Activated T-cell treated with anti-CD3 and anti-CD28 coated beads, Interleukin-2, amount 50 U/mL, for 4 hours (primary cell): Measurements from ENCODE around the gene LEUTX. TPM values are rescaled to one million over a fixed set of nuclear protein-coding genes. Genes with fewer than 3 reads are reported as not detected.
A peak's percentile ranks its signal among the peaks of the same experiment; 100 is the strongest.

Experiments used
- ATAC-seq, 2 donors: fragments of 200-7000 bp; cut with Tn5 transposase; one replicate each; pipeline ENCODE4 v1.10.0; 2021
- DNase-seq: peaks from one replicate; pipeline ENCODE4 v3.0.0-alpha.2; 2020
- H3K27me3 Mint-ChIP-seq: one replicate; pipeline ENCODE4 v1.8.0; 2021; ENCODE audit warnings: low read depth, mixed read lengths
- H3K36me3 Mint-ChIP-seq: one replicate; pipeline ENCODE4 v1.8.0; 2022; ENCODE audit warnings: mixed read lengths; ENCODE audit not compliant: insufficient read depth
- H3K4me1 Mint-ChIP-seq: one replicate; pipeline ENCODE4 v1.8.0; 2021; ENCODE audit warnings: low read depth, mixed read lengths
- H3K4me3 Mint-ChIP-seq: one replicate; pipeline ENCODE4 v1.8.0; 2021; ENCODE audit warnings: mild to moderate bottlenecking, moderate library complexity, mixed read lengths
- H3K9me3 Mint-ChIP-seq: one replicate; pipeline ENCODE4 v1.8.0; 2021; ENCODE audit warnings: mixed read lengths
- total RNA-seq, 3 donors: library from RNA; stranded (reverse); gene quantifications; one replicate each; pipeline ENCODE4 v1.2.1, GENCODE V29; 2021

LEUTX gene
- total RNA-seq, 3 donors from 2014 or later, result not detected

DNA sequence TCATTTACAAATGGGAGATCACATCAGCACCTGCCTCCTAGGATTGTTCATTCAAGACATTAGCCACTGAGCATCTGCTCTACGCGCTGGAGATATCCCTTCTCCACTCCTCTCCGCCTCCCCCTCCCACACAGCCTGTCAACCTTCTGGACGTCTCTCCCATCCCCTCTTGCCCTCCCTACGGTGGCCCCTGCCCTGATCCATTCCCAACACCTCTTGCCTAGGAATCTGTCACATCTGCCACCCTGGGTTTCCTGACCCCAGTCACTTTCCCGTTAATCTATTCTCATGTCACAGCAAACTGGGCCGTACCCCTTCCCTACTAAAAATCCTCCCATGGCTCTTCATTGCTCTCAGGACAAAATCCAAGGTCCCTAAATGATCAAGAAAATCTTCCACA is 45.0 kb downstream of the LEUTX start:
- Mint-ChIP-seq H3K4me1 (peaks cover 18% of the 10 kb centered on the region), H3K4me3 (no peak overlapping the region), H3K36me3 (peaks cover 20% of the 10 kb centered on the region), H3K27me3 (no peaks in the 10 kb centered on the region), H3K9me3 (peaks cover 2% of the 10 kb centered on the region)
- no peak for DNase-seq
- no peak for ATAC-seq

DNA sequence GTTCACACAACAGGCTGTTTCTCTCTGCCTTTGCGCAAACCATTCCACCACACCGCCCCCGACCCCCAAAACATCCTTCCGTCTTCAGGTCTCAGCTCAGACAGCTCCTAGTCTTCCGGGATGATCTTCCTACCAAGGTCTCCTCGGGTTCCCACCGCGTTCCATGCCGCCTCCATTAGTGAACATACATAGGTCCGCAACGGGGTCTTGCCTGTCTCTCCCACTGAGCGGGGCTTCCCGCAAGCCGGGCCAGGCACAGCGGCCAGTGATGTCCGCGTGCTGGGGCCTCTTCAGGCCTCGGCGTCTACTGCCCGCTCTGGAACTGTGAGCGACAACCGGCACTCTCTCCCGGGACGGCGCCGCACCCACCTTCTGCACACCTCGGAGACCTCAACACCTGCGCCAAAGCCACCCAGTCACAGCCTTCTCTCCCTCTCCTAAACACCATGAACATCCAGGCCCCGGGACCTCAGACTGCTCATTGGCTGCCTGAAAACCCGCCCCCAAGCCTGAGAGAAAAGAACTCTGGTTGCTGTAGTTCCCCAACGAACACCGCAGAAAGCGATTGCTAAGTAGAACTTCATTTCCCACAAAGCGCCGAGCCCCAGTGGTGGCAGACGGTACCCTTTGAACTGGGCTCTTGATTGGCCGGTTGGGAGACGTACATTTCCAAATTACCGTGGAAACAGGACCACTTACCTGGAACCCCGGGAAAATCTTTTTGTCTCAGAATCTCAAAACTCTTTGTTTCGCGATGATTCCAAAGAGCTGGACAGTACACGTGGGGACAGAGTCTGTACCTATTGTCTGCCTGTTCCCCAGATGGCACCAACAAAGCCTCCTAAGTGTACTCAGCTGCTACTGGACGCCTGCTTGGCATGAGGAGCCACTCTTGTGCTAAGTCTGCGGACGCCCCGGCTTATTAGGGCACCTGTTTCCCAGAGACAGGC is 45.8 kb downstream of the LEUTX start:
- Mint-ChIP-seq H3K36me3 (peaks cover 19% of the 10 kb centered on the region), H3K4me3 (no peak overlapping the region), H3K9me3 (peaks cover 2% of the 10 kb centered on the region), H3K27me3 (no peaks in the 10 kb centered on the region), H3K4me1 (peaks cover 17% of the 10 kb centered on the region)
- DNase-seq, result peak; percentile 78
- peak; percentile 99 to 100 for ATAC-seq

DNA sequence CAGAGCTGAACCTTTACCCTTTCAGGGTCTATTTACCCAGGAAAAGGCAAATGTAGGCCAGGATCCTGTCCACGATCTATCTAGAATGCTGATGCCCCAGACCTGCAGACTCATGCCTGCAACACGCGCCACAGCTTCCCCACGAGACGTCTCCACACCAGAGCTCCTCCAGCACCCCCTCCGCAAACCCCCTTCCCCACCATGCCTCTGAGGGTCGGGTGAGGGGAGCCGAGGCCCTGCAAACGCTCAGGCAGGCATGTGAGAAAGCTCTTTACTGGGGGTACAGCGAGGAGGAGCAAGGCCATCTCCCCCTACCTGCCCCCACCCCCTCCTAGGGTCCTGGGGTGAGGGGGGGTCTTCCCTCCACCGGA is 46.4 kb downstream of the LEUTX start:
- Mint-ChIP-seq H3K4me1 (peaks cover 17% of the 10 kb centered on the region), H3K27me3 (no peaks in the 10 kb centered on the region), H3K36me3 (peaks cover 18% of the 10 kb centered on the region), H3K9me3 (peaks cover 2% of the 10 kb centered on the region), H3K4me3 (no peak overlapping the region)
- no peak for ATAC-seq
- no peak for DNase-seq

DNA sequence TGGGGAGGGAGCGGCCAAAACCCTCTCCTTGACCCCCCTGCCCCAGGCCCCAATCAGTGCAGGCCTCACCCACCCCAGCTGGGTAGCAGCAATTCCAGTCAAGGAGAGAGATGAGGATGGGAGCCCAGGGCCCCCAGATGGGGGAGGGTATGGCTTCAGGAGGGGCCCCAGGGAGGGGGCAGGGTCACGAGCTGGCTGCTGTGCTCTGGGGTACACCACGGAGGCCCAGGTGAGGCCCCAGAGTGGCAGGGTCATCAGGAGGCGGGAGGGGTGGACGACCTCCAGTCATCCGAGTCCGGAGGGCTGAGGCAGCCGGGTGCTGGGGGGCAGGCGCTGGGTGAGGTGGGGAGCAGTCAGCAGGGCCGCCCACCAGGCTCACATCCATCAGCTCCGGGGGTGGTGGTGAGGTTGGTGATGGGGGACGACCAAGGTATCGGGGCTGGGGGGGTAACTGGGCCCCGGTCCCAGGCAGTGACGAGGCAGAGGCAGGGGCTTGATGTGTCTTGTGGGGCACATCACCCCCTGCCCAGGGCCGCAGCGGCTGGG is 47.0 kb downstream of the LEUTX start:
- no peaks in the 10 kb centered on the region for H3K27me3 Mint-ChIP-seq
- H3K4me1 Mint-ChIP-seq, result peaks cover 16% of the 10 kb centered on the region
- ATAC-seq, result no peak
- H3K36me3 Mint-ChIP-seq, result peaks cover 22% of the 10 kb centered on the region
- peaks cover 2% of the 10 kb centered on the region for H3K9me3 Mint-ChIP-seq
- H3K4me3 Mint-ChIP-seq, result no peak overlapping the region
- DNase-seq, result no peak

DNA sequence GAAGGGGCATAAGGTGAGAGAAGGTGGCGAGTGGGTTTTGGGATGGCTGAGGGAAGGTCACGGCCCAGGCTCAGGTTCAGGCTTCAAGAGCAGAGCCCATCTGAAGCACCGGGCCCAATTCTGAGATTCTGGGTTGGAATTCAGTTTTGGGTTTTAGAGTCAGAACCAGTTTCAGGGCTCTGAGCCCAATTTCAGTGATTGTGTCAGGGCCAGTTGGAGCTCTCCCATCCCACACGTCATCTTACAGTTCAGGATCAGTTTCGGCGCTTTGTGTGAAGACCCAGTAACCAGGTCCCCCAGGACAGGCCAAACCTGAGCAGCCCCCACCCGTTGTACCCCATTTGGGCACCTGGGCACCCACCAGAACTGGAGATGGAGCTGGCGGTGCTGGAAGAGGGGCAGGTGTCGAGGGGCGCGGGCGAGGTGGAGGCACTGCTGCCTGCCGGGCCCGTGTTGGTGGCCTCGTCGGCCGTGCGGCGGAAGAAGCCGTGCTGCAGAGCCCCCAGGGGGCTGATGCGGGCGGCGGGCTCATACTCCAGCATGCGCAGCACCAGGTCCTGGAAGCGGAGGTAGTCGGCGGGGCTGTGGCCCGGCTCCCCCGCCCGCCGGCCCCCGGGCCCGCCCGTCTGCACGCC is 47.8 kb downstream of the LEUTX start:
- no peak for ATAC-seq

DNA sequence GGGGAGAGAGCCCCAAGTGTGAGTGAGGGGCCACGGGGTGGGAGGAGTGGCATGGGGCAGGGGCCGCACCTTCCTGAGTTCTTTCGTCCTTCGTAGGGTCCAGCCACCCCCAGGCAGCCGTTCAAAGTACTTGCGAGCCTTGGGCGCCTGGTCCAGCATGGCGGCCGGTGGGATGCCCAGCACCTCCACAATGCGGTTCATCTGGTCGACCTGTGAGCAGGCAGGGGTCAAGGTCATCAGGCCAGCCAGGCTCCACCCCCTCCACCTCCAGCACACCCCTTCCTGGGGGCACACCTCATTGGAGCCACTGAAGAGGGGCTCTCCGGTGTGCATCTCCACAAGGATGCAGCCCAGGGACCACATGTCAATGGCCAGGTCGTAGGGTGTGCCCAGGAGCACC is 48.6 kb downstream of the LEUTX start:
- ATAC-seq (no peak), DNase-seq (no peak)
- no peaks in the 10 kb centered on the region for H3K9me3 Mint-ChIP-seq
- no peaks in the 10 kb centered on the region for H3K27me3 Mint-ChIP-seq
- H3K4me3 Mint-ChIP-seq, result no peak overlapping the region
- H3K4me1 Mint-ChIP-seq, result peaks cover 24% of the 10 kb centered on the region
- H3K36me3 Mint-ChIP-seq, result peaks cover 27% of the 10 kb centered on the region

More for the DNA sequence above, 47.8 kb downstream of the LEUTX start:
- Mint-ChIP-seq H3K4me3 (no peak overlapping the region), H3K4me1 (peaks cover 19% of the 10 kb centered on the region), H3K27me3 (no peaks in the 10 kb centered on the region), H3K9me3 (no peaks in the 10 kb centered on the region), H3K36me3 (peaks cover 27% of the 10 kb centered on the region)
- DNase-seq, result no peak

DNA sequence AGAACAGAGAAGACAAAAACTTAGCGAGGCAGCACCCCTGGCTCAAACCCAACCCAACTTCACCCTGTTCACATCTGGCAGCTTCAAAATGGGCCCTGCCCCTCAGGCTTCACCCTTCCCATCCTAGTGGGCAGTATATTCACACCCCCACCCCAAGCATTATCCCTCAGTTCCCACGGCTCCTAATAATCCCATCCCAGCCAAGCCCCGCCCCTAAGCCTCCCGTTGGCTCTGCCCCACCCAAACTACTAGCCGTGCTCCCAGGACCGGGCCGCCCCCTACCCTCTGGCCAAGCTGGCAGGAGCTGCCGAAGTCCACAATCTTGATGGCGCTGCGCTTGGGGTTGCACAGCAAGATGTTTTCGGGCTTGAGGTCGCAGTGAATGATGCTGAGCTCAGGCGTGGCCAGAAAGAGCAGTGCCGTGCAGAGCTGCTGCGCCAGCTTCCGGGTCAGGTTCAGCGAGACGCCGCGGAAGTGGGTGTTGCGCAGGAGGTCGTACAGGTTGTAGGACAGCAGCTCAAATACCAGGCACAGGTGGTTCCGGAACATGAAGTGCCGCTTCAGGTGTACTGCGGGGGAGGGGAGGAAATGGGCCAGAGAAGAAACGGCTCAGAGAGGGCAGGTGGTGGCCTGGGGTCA is 49.5 kb downstream of the LEUTX start:
- no peaks in the 10 kb centered on the region for H3K27me3 Mint-ChIP-seq
- H3K9me3 Mint-ChIP-seq, result no peaks in the 10 kb centered on the region
- H3K4me1 Mint-ChIP-seq, result peaks cover 33% of the 10 kb centered on the region
- no peak for DNase-seq
- H3K4me3 Mint-ChIP-seq, result peak overlapping the region; percentile 48
- ATAC-seq, result no peak
- H3K36me3 Mint-ChIP-seq, result peaks cover 27% of the 10 kb centered on the region

DNA sequence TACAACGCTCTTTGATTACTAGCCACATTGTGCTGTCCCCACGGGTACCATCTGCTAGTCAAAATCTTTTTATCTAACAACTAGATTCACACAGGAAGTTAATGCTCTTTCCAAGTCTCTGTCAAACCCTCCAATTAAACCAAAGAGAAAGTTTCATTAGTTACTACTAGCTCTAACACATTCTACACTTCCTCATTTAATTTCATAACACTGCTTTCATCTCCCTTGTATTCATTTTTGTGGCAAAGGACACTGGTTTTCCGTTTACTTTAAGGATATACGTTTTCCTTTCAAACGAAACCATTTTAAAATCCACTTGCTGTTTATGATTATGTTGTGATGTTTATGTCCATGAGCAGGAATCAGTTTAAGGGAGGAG is 50.0 kb downstream of the LEUTX start:
- DNase-seq (no peak), ATAC-seq (no peak)
- Mint-ChIP-seq H3K9me3 (no peaks in the 10 kb centered on the region), H3K27me3 (no peaks in the 10 kb centered on the region), H3K4me1 (peaks cover 33% of the 10 kb centered on the region), H3K4me3 (peak overlapping the region; percentile 48), H3K36me3 (peaks cover 27% of the 10 kb centered on the region)

DNA sequence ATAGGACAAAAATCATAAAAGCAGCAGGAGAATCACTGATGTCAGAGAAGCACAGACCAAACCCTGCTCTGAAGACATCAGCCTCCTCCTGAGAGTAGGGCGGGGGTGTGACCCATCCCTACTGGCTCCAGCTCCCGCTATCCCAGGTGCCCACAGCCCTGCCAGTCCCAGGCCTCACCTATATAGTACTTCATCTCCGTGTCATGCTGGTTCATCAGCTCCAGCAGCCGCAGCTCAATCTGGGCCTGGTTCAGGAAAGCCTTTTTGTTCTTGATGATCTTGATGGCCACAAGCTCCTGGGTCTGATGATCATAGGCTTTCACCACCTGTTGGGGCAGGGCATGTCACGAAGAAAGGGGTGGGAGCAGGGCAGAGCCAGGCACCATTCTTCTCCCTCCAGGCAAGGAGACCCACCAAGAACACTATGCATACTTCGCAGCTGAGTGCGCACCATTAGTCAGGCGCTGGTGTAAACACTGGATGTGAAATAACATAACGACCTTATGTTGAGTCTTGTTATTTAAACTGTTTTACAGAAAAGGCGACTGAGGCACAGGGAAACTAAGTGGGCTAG is 51.1 kb downstream of the LEUTX start:
- Mint-ChIP-seq H3K4me1 (peaks cover 39% of the 10 kb centered on the region), H3K27me3 (no peaks in the 10 kb centered on the region), H3K9me3 (no peaks in the 10 kb centered on the region), H3K36me3 (peaks cover 35% of the 10 kb centered on the region), H3K4me3 (no peak overlapping the region)
- ATAC-seq (no peak), DNase-seq (no peak)

DNA sequence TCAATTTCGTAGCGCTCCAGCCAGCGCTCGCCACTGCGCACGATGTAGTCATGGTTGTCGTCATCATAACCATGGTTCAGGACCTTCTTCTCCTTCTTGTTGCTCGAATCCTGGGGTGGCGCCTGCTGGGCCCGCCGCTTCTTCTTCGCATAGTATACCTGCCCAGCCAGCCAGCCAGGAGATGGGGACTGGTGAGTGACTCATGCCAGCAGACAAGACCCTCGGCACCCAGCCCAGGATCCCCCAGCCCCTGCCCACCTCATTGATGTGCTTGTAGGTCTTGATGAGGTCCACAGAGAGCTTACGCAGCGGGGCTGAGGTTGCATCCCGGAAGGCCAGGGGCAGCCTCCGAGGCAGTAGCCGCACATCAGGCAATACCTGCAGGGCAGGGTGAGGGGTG is 51.8 kb downstream of the LEUTX start:
- H3K9me3 Mint-ChIP-seq, result no peaks in the 10 kb centered on the region
- peaks cover 36% of the 10 kb centered on the region for H3K36me3 Mint-ChIP-seq
- no peak for ATAC-seq
- H3K4me3 Mint-ChIP-seq, result no peak overlapping the region
- H3K4me1 Mint-ChIP-seq, result peaks cover 39% of the 10 kb centered on the region
- no peaks in the 10 kb centered on the region for H3K27me3 Mint-ChIP-seq
- DNase-seq, result no peak

DNA sequence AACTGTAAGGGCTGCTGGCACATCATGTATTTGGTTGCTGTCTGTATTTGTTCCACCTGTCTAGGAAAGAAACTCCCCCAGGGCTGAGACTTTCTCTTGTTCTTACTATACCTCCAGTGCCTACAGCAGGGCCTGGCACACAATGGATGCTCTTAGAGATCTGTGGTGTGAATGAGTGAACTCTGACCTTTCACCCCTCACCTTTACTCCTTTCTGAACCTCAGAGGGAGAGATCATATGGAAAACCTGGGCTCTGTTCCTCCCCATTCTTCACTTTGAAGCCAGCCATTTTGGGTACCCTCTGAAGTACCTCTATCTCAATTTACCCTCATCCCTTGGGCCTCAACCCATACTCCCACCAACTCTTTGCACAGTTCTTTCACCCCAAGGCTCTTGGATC is 52.2 kb downstream of the LEUTX start:
- DNase-seq (no peak), ATAC-seq (no peak)
- no peaks in the 10 kb centered on the region for H3K27me3 Mint-ChIP-seq
- peaks cover 39% of the 10 kb centered on the region for H3K4me1 Mint-ChIP-seq
- no peaks in the 10 kb centered on the region for H3K9me3 Mint-ChIP-seq
- H3K36me3 Mint-ChIP-seq, result peaks cover 36% of the 10 kb centered on the region
- H3K4me3 Mint-ChIP-seq, result no peak overlapping the region

DNA sequence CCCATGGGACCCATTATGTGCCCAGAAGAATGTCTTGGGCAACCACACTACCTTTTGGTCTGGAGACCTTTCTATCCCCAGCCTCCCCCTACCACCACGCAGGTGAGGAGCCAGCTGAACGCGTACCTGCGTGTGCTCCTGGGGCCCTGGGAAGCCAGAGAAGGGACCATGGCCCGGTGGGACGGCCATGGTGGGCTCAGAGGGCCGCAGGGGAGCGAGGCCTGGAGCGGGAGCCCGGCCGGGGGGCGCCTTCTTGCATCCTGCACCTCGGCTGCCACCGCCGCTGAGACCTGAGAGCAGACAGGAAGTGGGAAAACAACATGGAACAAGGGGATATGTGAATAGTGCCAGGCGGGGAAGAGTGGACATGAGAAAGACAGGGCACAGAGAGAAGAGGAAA is 53.0 kb downstream of the LEUTX start:
- Mint-ChIP-seq H3K36me3 (peaks cover 37% of the 10 kb centered on the region), H3K4me1 (peaks cover 39% of the 10 kb centered on the region), H3K9me3 (no peaks in the 10 kb centered on the region), H3K4me3 (no peak overlapping the region), H3K27me3 (no peaks in the 10 kb centered on the region)
- DNase-seq (no peak), ATAC-seq (no peak)

DNA sequence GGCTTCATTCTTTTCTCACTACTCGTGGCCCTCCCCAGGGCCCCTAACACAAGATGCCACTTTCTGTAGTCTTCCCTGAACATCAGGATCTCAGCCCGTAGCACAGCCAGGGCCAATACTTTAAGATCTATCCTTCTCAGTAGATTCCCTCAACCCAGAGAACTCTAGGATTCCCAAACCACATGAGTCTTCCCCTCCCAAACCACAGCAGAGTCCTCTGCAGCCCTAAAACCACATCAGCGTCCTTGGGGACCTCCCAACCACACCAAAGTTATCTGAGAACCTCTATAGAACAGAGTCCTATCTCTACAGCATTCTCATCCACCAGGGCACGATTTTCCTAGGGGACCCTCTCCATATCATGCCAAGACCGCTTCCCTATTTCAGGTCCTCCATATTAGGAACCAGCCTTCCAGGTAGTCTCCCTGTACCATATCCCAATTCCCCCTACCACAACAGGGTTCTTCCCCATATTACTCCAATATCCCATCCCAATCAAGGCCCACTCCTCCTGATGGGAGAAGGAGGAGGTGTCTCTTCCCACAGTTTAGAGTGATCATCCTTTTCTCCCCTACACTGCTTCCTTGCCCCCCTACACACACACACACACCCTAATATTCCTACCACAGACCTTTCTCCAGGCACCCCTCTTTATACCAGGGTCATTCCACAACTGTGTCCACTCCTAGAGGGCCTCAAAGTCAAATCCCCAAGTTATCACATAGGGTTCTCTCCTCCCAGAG is 53.9 kb downstream of the LEUTX start:
- no peaks in the 10 kb centered on the region for H3K9me3 Mint-ChIP-seq
- no peak for ATAC-seq
- no peaks in the 10 kb centered on the region for H3K27me3 Mint-ChIP-seq
- peaks cover 39% of the 10 kb centered on the region for H3K4me1 Mint-ChIP-seq
- H3K4me3 Mint-ChIP-seq, result peak overlapping the region; percentile 67
- no peak for DNase-seq
- H3K36me3 Mint-ChIP-seq, result peaks cover 42% of the 10 kb centered on the region

DNA sequence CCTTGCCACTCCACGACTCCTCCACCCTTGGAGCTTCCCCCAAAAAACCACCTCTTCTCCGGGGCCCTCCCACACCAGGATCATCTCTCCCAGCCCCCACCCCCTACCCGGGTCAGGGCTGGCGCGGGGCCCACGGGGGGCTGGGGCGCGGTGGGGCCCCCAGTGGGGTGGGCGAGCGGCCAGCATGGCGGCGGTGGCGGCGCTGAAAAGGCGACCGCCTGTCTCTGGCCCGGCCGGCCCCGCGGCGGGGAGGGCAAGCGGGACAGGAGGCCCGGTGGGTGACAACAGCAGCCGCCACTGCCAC is 54.5 kb downstream of the LEUTX start:
- H3K4me3 Mint-ChIP-seq, result peak overlapping the region; percentile 67
- ATAC-seq, result no peak
- no peaks in the 10 kb centered on the region for H3K27me3 Mint-ChIP-seq
- DNase-seq, result no peak
- H3K36me3 Mint-ChIP-seq, result peaks cover 46% of the 10 kb centered on the region
- H3K9me3 Mint-ChIP-seq, result no peaks in the 10 kb centered on the region
- peaks cover 35% of the 10 kb centered on the region for H3K4me1 Mint-ChIP-seq
